HG03442 (cell line): ENCODE measurements around the gene AP2A1.
"Not testable (repeated sequence)": the region's sequence is repeated elsewhere in the genome, so short reads cannot be mapped to it uniquely, and the experiment has no call there.

Experiments used
- ATAC-seq: cut with Tn5 transposase; IDR thresholded peaks from one replicate; pipeline ENCODE4 v1.9.1; 2021; ENCODE audit warnings: mild to moderate bottlenecking, moderate library complexity; ENCODE audit not compliant: unreplicated experiment

The AP2A1 gene

DNA sequence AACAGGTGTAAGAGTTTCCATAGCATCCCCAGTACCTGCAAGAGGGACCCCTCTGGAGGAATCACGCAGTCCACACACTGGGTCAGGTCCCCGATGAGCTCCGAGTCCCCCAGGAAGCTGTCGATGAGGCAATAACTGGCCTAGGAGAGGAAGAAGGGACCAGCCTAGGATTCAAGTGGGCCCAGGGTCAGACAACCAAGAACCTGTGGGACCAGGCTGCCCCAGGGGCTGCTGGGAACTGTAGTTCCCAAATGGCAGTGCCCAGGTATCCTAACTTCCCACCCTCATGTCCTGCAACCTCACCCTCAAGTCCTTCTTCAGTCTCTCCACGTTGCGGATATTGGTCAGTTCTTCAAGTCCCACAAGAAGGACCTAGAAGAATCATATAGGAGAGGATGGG lies 44.5 kb downstream of the AP2A1 start:
- ATAC-seq: no peak

DNA sequence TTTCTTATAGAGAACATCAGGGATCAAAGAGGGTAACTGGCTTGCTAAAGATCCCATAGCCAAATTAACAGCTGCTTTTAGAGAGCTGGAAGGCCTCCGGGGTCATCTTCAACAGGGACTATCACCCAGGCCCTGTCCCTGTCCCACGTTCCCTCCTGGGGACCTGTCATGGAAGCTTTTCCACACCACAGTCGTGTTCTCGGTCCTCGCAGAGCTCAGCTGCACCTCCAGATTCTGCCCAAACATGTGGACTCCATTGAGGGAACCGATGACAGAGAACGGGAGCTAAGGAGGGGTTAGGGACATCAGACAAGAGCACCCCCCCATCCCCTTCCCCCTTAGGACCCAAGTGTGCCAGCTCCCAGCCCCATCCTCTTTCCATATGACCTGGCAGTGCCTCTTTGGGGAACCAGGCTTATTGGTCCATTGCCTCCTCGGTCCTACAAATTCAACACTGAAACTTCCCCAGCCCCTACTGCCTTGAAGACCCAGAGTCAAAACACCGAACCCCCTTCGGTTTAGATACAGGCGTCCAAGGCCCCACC lies 45.7 kb downstream of the AP2A1 start:
- ATAC-seq: no peak

DNA sequence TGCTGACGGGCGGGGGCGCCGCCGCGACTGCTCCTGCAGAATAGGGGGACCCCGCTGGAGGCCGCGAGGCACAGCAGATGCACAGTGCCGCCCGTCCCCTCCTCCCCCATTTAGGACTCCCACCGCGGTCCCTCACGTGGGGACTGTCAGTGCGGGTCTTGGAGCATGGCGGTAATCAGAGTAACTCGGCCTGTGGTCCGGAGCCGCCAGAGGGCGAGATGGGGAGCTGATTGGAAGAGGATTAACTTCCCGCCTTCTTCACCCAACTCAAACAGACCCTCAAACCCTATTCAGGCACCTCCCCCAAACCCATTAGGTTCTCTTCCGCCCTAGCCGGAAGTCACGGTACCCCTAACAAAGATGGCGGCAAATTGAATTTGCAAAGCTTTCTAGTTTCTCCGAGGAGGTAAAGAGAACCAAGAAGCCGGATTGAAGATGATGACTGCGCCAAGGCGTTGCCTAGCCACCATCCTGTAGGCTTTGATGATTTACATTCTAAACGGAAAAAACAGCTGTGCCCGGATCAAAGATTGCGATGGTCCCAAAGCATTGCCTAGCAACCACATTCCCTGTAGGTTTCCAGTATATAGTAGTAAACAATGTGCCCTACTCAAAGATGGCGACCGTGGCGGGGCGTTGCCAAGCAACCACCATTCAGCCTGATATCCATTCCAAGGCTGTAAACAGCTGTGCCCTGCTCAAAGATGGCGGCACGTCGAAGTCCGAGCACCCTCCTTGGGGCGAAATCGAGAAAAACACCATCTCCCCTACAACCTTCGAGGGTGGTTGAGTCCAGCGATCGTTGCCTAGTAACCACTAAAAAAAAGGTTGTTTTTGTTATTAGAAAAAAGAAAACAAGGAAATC lies 46.4 kb downstream of the AP2A1 start, which contains the start of gene FUZ:
Gene FUZ (minus strand): TSS at position 296 of the 865 bp plus-strand sequence. CDS start 186 bp downstream, at position 110.
- ATAC-seq: peak; percentile 51

DNA sequence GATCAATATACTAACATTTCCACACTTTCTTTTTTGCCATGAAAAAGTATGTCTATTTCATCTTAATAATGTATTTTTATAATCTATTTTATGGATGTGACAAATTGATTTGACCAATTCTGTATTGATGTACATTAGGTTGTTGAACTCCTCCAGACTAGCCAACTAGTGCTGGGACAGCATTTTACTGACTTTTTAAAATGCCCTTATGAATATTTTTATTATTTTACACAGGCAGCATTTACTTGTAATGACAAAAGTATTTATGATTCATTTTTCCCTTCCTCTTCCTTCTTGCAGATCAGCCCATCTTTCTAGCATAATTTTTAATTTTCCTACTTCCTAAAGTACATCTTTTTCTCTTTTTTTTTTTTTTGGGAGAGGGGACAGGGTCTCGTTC lies 47.2 kb downstream of the AP2A1 start:
- ATAC-seq: no peak

DNA sequence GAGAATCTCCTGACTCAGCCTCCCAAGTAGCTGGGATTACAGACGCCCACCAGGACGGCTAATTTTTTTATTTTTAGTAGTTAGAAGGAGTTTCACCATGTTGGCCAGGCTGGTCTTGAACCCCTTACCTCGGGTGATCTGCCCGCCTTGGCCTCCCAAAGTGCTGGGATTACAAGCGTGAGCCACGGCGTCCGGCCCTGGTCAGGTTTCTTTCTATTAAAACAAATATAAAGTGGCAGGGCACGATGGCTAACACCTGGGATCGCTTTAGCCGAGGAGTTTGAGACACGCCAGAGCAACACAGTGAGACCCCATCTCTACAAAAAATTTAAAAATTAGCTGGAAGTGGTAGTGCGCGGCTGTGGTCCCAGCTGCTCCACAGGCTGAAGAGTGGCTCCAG lies 49.8 kb downstream of the AP2A1 start:
- ATAC-seq: no peak

DNA sequence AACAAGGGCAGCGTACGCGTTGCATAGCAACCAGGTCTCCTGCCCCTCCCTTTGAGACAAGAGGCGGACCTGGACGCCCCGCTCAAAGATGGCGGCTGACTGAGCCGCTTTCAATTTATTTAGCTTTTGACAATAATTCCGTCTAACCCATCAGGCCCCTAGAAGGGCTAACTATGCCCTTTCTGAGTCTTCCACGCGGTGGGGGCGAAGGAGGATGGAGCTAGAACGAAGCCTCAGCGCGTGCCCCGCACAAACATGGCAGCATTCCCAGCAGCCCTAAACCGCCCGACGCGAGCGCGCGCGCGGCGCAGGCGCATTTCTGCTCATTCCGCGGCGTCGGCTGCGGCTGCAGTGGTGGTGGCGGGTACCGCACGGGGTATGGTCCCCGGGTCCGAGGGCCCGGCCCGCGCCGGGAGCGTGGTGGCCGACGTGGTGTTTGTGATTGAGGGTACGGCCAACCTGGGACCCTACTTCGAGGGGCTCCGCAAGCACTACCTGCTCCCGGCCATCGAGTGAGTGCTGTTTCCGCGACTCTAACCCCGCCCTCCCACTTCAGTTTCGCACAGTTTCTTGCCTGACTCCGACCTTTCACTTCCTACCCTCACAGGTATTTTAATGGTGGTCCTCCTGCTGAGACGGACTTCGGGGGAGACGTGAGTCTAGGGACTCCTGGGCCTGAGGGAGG lies 51.3 kb downstream of the AP2A1 start, which contains the start of gene MED25:
Gene MED25 (plus strand): TSS at position 326 of the 685 bp plus-strand sequence. CDS start 53 bp downstream, at position 379.
- peak; percentile 57 for ATAC-seq

DNA sequence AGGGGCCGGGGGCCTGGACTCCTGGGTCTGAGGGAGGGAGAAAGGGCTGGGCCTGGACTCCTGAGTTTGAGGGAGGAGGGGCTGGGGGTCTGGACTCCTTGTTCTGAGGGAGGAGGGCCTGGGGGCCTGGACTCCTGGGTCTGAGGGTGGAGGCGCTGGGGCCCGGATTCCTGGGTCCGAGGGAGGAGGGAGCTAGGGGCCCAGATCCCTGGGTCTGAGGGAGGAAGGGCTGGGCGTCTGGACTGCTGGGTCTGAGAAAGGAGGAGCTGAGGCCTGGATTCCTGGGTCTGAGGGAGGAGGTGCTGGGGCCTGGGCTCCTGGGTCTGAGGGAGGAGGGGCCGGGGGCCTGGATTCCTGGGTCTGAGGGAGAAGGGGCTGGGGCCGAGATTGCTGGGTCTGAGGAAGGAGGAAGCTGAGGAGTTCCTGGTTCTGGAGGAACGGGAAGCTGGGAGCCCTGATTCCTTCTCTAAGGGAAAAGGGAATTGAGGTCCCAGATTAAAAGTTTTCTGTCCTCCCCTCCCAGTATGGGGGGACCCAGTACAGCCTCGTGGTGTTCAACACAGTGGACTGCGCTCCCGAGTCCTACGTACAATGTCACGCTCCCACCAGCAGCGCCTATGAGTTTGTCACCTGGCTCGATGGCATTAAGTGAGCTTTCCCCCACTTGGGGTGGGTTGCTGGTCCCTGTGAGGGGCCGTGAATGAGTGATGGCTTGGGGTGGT lies 52.0 kb downstream of the AP2A1 start:
- ATAC-seq: no peak

DNA sequence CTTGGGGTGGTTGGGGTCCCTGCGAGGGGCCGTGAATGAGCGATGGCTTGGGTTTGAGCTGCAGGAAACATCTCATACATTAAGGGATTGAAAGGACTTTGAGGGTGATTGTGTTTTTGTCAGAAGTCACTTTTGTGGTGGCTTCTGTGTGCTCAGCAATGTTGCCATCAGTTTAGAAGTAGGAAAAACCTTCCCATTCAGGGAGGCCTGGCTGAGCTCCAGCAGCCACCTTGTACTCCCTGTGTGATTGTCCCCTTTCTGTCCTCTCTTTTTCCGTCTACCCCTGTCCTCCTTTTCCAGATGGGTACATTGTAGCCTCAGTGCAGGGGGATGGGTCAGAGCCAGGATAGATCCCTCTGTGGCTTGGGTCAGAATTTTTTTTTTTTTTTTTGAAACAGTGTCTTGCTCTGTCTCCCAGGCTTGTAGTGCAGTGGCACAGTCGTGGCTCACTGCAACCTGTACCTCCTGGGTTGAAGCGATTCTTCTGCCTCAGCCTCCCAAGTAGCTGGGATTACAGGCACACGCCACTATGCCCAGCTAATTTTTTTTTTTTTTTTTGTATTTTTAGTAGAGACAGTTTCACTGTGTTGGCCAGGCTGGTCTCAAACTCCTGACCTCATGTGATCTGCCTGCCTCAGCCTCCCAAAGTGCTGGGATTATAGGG lies 52.8 kb downstream of the AP2A1 start:
- ATAC-seq: not testable (repeated sequence)

DNA sequence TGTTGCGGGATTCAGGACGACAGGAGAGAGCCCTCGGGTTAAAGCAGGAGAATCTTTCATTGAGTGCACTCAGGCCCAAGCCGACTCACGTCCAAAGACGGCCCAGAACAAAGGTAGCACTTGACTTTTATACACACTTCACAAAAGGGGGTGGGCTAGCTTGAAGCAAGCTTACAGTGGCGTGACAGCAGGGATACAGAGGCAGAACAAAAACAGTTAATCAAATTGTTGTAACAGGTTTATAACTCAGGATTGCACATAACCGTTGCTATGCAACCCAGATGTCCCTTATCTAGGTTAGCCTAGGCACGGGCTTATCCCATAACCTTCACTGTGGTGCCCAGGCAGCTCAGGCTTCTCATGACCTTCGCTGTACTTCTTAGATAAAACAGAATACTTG lies 53.3 kb downstream of the AP2A1 start:
- no peak for ATAC-seq

DNA sequence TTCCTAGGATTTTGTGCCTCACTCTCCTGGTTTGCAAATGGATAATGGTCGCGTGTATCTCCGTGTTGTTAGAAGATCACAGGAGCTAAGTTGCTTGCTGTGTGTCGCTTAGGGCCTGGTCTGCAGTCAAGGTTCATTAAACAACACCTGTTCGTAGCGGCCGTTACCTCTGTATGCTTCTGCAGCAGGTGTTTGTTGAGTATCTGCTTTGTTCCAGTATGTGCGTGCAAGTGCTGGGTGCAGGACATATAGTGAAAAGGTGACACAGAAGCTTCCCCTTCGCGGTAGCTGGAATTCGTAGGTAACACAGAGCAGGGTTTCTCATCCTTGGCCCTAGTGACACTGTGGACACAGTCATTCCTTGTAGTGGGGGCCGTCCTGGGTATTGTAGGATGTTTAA lies 56.7 kb downstream of the AP2A1 start:
- ATAC-seq: no peak

DNA sequence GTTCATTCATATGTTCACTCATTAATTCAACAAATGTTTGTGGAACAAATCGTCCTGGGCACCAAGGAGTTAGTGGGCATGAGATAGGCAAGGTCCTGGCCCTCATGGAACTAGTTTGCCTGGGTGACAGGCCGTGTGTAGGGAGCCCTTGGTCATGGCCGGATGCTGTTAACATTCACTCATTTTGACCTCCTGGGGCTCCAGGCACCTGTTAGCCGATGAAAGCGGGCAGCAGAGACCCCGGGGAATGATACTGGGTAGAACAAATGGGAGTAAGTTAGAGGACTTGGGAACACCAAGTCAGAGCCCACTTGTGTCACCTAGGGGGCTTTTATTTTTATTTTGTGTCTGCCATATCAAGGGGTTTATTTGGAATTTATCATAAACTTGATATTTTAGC lies 57.9 kb downstream of the AP2A1 start:
- no peak for ATAC-seq

DNA sequence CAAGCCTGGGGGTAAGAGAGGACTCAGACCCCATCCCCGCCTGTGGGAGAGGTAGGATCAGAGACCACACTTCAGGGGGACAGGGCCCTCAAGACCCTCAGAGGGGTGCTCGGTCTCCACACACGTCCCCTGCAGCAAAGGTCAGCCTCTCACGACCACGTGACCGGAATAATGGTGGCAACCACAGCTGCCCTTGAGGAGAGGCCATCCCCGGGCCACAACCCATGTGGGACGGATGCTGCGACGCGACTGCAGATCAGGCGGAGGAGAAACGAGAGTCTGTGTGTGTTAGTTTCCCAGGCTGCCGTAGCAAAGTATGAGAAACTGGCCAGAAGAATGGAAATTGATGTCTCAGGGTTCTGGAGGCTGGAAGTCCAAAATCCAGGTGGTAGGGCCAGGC lies 60.2 kb downstream of the AP2A1 start:
- no peak for ATAC-seq

DNA sequence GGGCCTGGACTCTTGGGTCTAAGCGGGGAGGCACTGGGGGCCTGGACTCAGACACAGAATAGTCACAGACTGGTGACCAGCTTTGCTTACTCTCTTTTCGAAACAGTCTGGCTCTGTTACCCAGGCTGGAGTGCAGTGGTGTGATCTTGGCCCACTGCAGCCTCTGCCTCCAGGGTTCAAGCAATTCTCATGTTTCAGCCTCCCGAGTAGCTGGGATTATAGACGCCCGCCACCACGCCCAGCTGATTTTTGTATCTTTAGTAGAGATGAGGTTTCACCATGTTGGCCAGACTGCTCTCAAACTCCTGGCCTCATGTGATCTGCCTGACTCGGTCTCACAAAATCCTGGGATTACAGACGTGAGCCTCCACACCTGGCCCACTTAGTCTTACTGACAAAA lies 62.4 kb downstream of the AP2A1 start:
- ATAC-seq: no peak

DNA sequence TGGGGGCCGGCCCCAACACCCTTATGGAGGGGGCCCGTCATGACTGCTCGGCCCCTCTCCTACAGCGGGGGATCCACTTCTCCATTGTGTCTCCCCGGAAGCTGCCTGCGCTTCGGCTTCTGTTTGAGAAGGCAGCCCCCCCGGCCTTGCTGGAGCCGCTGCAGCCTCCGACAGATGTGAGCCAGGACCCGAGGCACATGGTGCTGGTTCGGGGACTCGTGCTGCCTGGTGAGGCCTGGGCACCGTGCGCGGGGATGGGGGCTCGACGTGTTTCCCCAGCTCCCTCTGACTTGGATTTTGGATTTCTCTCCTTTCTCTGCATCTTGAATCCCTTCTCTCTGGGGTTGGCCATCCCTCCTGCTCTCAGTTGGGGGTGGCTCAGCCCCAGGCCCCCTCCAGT lies 62.9 kb downstream of the AP2A1 start:
- no peak for ATAC-seq

DNA sequence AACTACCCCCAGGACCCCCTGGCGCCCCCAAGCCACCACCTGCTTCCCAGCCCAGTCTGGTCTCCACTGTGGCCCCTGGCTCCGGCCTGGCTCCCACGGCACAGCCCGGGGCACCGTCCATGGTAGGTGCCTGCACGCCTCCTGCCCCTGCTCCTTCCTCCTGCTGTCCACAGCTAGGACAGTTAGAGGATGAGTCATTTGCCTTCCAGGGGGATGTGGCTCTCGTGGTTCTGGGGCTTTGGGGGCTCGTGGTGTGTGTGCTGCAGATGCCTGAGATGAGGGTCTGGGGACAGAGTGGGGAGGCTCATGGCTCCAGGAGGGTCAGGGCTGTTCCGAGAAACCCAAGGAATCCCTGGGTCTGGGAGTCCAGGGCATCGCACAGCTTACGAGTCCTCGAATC lies 64.0 kb downstream of the AP2A1 start:
- ATAC-seq: no peak

DNA sequence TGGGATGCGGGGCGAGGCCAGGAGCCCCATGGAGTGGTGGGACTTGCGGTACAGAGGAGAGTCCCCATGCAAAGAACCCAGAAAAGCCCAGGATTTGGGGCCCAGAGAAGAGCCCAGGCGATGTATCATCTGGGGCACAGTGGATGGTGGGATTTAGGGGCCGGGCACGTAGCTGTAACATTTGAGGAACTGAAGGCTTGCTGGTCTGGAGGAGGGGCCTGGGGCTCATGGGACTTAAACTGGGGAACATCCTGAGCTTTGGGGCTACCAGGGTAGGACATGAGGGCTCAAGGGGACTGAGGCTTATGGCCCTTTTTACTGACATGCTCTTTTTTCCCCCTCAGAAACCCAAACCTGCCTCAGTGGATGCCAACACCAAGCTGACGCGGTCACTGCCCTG lies 64.8 kb downstream of the AP2A1 start:
- no peak for ATAC-seq

DNA sequence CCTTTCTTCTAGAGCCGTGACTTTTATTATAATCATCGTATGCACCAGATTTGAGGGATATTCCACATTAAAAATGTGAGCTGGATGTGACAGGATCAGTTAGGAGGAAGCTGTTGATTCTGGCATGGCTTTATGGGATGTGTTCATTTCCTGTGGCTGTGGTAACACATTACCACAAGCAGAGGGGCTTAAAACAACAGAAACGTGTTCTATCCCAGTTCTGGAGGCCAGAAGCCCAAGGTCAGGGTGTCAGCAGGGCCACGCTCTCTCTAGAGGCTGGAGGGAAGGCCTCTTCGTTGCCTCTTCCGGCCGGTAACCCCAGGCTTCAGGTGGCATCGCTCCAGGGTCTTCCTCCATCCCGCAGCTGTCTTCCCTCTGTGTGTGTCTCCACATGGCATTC lies 65.8 kb downstream of the AP2A1 start:
- no peak for ATAC-seq

DNA sequence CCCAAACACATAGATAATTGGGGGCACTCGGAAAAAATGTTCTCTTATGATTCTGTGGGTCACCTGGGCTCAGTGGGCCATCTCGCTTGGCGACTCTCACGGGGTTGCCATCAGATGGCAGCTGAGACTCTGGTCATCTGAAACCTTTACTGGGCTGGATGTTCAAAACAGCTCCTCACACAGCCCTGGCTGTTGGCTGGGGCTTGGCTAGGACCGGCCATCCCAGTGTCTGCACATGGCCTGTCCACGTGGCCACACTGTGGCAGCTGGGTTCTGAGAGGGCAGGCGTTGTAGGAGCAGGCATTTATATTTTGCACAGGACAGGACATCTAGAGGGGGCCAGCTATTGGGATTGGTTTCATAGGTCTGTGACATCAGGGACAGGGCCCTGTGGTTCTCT lies 66.8 kb downstream of the AP2A1 start:
- ATAC-seq: no peak

DNA sequence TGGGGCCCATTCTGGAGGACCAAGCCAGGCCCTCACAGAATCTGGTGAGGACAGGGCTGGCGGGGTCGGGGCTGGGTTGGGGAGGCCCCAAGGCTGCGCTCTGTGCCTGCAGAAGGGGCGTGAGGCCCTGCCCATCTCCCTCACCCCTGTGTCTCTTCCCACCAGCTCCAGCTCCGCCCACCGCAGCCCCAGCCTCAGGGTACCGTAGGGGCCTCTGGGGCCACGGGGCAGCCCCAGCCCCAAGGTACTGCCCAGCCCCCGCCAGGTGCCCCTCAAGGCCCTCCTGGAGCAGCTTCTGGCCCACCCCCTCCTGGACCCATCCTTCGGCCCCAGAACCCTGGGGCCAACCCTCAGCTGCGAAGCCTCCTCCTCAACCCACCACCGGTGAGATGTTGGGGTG lies 68.8 kb downstream of the AP2A1 start:
- no peak for ATAC-seq

DNA sequence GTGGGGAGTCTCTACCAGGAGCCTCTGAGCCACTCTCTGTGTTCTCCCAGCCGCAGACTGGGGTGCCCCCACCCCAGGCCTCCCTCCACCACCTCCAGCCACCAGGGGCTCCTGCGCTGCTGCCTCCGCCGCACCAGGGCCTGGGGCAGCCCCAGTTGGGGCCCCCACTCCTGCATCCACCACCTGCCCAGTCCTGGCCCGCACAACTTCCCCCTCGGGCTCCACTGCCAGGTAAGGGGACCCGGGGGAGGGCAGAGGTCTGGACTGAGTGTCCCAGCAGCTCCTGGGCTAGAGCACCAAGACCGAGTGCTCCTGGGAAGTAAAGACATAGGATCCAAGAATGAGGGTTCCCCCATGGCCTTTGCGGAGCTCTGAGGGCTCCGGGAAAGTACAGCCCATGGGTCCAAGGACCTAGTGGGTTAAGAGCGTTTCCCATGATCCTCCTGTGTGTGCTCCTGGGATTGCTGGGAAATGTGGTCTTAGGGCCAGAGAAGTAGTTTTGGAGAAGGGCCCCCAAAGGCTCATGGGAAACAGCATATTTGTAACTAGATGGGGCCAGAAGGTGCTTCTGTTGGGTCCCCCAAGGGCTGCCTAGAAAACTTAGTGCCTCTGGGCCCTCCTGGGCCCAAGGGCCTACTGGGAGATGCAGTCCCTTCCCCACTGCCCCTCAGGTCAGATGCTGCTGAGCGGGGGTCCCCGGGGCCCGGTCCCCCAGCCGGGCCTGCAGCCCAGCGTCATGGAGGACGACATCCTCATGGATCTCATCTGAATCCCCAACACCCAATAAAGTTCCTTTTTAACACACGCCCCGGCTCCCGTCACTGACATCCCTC lies 69.6 kb downstream of the AP2A1 start:
- no peak for ATAC-seq
